Mesodermal cell (in vitro differentiated cells): ENCODE data around the gene TCEAL8.
A peak's percentile ranks its signal among the peaks of the same experiment; 100 is the strongest.
"Not testable (repeated sequence)": the region's sequence is repeated elsewhere in the genome, so short reads cannot be mapped to it uniquely, and the experiment has no call there.

Experiments
- H3K27ac ChIP-seq: 2 replicates; pipeline ENCODE4 v1.7.0; 2013; ENCODE audit warnings: mild to moderate bottlenecking, low read depth, low read length, moderate library complexity; ENCODE audit not compliant: severe bottlenecking
- H3K36me3 ChIP-seq: 2 replicates; pipeline ENCODE4 v1.7.1; 2013; ENCODE audit warnings: mild to moderate bottlenecking, low read length, moderate library complexity; ENCODE audit not compliant: control insufficient read depth, insufficient read depth
- H3K4me1 ChIP-seq: one replicate; pipeline ENCODE4 v1.7.1; 2013; ENCODE audit warnings: mild to moderate bottlenecking, low read length; ENCODE audit not compliant: insufficient read depth, control insufficient read depth, poor library complexity, severe bottlenecking
- H3K4me3 ChIP-seq: 2 replicates; pipeline ENCODE4 v1.7.0; 2013; ENCODE audit warnings: low read length, control low read depth, mild to moderate bottlenecking; ENCODE audit not compliant: insufficient read depth, poor library complexity, severe bottlenecking; ENCODE audit errors: extremely low read depth
- H3K9me3 ChIP-seq: 2 replicates; pipeline ENCODE4 v1.7.1; 2013; ENCODE audit warnings: mild to moderate bottlenecking, low read length, moderate library complexity; ENCODE audit not compliant: control insufficient read depth
- WGBS, 2 experiments: methylation state at CpG; one replicate each; pipeline ENCODE4 v1.1.5; 2013; ENCODE audit warnings: missing lambda C conversion rate in 2 of 2; ENCODE audit not compliant: insufficient coverage in 2 of 2; 5-methylcytosine and 5-hydroxymethylcytosine counted together

The TCEAL8 gene

GRCh38 chrX:103250977-103251376 is 4.0 kb downstream of the TCEAL8 start:
- Histone ChIP-seq H3K27ac (no peak overlapping the region), H3K4me1 (peaks cover 15% of the 10 kb centered on the region), H3K36me3 (peaks cover 20% of the 10 kb centered on the region), H3K4me3 (no peak overlapping the region), H3K9me3 (no peaks in the 10 kb centered on the region)
- 80% methylated on average over 1 to 2 of the region's 5 CpGs for WGBS, 2 experiments

- H3K4me1 ChIP-seq = peaks cover 15% of the 10 kb centered on the region
- H3K36me3 ChIP-seq = peaks cover 20% of the 10 kb centered on the region
- H3K27ac ChIP-seq = no peak overlapping the region
- WGBS, 2 experiments = no CpG with 5 or more reads among the region's 1 CpG
- no peak overlapping the region for H3K4me3 ChIP-seq
- H3K9me3 ChIP-seq = no peaks in the 10 kb centered on the region
Measured at GRCh38 chrX:103249805-103250204, 5.2 kb downstream of the TCEAL8 start.

DNA sequence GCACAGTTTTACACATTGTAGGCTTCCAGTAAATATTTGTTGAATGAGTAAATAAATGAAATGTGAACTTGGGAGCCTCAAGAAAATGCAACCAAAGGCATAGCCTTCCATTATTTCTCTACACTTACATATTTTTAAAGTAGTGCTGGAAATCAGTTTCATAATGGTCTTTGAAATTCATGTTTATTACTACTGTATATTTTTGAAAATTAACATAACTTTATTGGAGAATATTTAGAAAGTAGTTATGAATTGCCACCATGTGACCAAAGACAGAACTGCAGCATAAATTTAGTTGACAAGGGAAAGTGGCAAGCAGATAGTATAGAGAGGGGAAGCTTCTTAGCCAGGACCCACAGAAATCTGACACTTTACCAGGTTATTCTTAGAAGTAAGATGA is 6.4 kb downstream of the TCEAL8 start:
- Histone ChIP-seq H3K4me1 (peaks cover 15% of the 10 kb centered on the region), H3K4me3 (no peak overlapping the region), H3K9me3 (no peaks in the 10 kb centered on the region), H3K27ac (no peak overlapping the region), H3K36me3 (peaks cover 17% of the 10 kb centered on the region)

GRCh38 chrX:103240155-103240554 is 14.8 kb downstream of the TCEAL8 start:
- Histone ChIP-seq H3K36me3 (no peaks in the 10 kb centered on the region), H3K27ac (no peak overlapping the region), H3K4me1 (no peaks in the 10 kb centered on the region), H3K9me3 (no peaks in the 10 kb centered on the region), H3K4me3 (no peak overlapping the region)

DNA sequence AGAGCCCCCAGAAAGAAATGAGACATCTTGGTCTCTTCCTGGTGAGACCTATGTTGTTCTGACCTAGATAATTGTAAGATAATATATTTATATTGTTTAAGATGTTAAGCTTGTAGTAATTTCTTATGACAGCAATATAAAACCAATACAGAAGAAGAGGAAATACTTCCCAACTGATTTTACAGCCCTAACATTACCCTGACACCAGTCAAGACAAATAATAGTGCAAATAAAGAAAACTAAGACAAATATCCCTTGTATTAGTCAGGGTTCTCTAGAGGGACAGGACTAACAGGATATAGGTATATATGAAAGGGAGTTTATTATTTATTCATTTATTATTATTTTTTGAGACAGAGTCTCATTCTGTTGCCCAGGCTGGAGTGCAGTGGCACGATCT is 18.7 kb downstream of the TCEAL8 start:
- no peaks in the 10 kb centered on the region for H3K36me3 ChIP-seq
- H3K27ac ChIP-seq = no peak overlapping the region
- H3K4me3 ChIP-seq = no peak overlapping the region
- H3K9me3 ChIP-seq = no peaks in the 10 kb centered on the region
- 100% methylated on average over 1 of the region's 1 CpG; no CpG with 5 or more reads in 1 of the 2 experiments for WGBS, 2 experiments
- no peaks in the 10 kb centered on the region for H3K4me1 ChIP-seq

- H3K4me1 ChIP-seq, H3K27ac ChIP-seq, H3K9me3 ChIP-seq, H3K4me3 ChIP-seq, H3K36me3 ChIP-seq: not testable (repeated sequence)
- no CpG with 5 or more reads among the region's 2 CpGs for WGBS, 2 experiments
Measured at GRCh38 chrX:103235608-103236007, 19.3 kb downstream of the TCEAL8 start.

GRCh38 chrX:103234869-103235268 is 20.1 kb downstream of the TCEAL8 start:
- H3K4me3 ChIP-seq = no peak overlapping the region
- no peaks in the 10 kb centered on the region for H3K4me1 ChIP-seq
- H3K27ac ChIP-seq = no peak overlapping the region
- no peaks in the 10 kb centered on the region for H3K36me3 ChIP-seq
- no CpG with 5 or more reads among the region's 1 CpG for WGBS, 2 experiments
- H3K9me3 ChIP-seq = no peaks in the 10 kb centered on the region

DNA sequence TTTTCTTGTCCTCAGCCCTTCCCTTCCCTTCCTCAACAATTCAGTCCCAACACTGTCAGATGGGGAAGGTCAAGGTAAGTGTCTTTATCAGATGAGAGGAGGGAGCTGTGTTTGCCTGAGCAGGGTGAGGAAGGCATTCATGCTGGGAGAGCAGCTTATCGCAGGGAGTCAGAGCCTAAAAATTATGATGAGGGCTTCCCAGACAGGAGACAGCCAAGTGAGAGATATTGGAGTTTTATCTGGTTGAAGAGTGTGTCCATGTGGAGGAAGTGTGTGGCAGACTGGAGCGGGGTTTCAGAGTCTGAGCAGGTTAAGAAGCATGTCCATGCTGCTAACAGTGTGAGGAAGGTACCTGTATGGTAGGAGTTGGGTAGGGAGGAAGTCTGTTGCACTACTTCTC is 21.7 kb downstream of the TCEAL8 start:
- Histone ChIP-seq H3K9me3 (no peaks in the 10 kb centered on the region), H3K4me1 (no peaks in the 10 kb centered on the region), H3K36me3 (no peaks in the 10 kb centered on the region), H3K27ac (no peak overlapping the region), H3K4me3 (no peak overlapping the region)
- 88 to 89% methylated on average over 1 to 2 of the region's 2 CpGs for WGBS, 2 experiments

GRCh38 chrX:103225918-103226317 is 29.0 kb downstream of the TCEAL8 start:
- not testable (repeated sequence) for H3K27ac ChIP-seq, H3K4me3 ChIP-seq, H3K36me3 ChIP-seq, H3K4me1 ChIP-seq, H3K9me3 ChIP-seq
- WGBS, 2 experiments = 100% methylated on average over 1 of the region's 4 CpGs; no CpG with 5 or more reads in 1 of the 2 experiments

- H3K4me1 ChIP-seq = no peaks in the 10 kb centered on the region
Measured at GRCh38 chrX:103220511-103221323, 34.2 kb downstream of the TCEAL8 start.

DNA sequence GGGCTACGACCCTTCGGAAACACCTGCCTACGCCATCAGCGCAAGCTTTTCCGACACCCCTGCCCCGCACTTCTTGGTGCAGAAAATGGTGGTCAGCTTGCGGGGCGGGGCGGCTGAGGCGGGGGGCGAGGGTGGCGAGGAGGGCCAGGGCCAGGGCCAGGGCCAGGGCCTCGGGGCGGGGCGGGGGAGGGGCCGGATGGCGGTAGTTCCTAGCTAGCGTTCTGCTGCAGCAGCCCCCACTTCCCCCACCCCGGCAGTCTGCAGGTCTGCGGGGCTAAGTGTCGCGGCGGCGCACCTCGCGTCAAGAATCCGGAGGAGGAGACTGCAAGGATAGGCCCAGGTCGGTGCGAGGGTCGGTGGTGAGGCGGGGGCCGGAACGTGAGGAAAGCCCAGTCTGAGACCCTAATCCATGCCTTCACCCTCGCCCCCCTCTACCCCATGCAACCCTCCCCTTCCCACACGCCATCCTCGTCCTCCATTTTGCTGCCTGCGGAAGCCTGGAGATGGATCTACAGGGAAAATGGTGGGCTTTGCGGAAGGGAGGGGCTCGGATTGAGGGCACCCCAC is 39.4 kb downstream of the TCEAL8 start:
- Histone ChIP-seq H3K4me1 (no peaks in the 10 kb centered on the region), H3K4me3 (peak overlapping the region; percentile 66), H3K36me3 (peaks cover 14% of the 10 kb centered on the region), H3K27ac (peak overlapping the region; percentile 96), H3K9me3 (no peaks in the 10 kb centered on the region)
- WGBS, 2 experiments = 0% methylated on average over 3 of the region's 39 CpGs; no CpG with 5 or more reads in 1 of the 2 experiments

More at GRCh38 chrX:103220511-103221323, 34.2 kb downstream of the TCEAL8 start:
- Histone ChIP-seq H3K4me3 (no peak overlapping the region), H3K27ac (no peak overlapping the region), H3K9me3 (no peaks in the 10 kb centered on the region), H3K36me3 (peaks cover 14% of the 10 kb centered on the region)
- WGBS, 2 experiments = 88 to 98% methylated on average over 7 to 14 of the region's 39 CpGs
